SK-N-MC (cell line): ENCODE measurements around the gene ZRANB1.

Experiments
- EZH2 ChIP-seq: fragments of 200-600 bp; sonication (generic); IDR thresholded peaks from one replicate; pipeline ENCODE4 v1.6.1; 2017; ENCODE audit warnings: antibody characterized with exemption
- POLR2AphosphoS5 ChIP-seq: IDR thresholded peaks from 2 replicates; pipeline ENCODE4 v1.6.1; 2012; ENCODE audit warnings: mild to moderate bottlenecking, low read depth, low read length, borderline replicate concordance

DNA sequence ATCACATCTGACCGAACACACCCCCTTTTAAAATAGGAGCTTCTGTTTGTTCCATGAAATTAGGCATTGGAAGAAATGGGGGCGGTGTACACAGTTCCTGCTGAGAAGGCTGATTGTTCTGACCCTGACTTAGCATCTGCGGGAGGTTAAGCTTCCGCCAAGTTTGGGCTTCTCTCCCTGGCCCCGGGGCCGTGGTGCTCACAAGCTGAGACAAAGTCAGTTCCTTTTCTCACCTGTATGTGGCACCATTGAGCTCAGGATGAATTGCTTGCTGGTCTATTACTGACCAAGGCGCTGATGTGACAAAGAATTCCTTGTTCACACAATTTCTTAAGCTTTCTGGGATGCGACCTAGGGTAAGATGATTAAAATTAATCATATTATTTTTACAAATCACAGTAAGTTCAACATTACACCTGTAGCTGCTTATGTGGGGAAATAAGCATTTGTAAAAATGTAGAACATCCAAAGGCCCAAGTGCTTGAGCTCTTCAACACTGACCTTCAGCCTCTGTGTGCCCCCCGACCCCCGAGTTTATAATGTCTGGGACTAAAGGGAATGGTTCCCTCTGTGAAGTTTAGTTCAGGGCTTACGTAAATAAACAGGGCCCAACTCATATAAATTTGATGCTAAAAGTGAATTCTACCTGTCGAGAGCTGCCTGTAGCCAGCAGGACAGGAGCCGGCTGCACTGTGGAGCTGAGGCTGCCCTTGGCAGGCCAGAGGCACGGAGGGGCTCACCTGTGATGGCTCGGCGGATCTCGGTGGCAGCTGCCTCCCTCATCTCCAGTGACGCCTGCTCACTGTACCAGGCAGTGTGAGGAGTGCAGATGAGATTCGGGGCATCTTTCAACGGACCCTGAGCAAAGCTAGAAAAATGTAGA is 50.8 kb downstream of the ZRANB1 start:
- TF ChIP-seq POLR2AphosphoS5 (no peak), EZH2 (no peak)
